Stimulated activated CD4-positive, alpha-beta T cell treated with anti-CD3 and anti-CD28 coated beads, Interleukin-1b, Interleukin-23, amount 100 ng/mL, for 1 hour (primary cell): ENCODE measurements around the gene CNKSR1.
"Not testable (repeated sequence)": the region's sequence is repeated elsewhere in the genome, so short reads cannot be mapped to it uniquely, and the experiment has no call there.

Source experiments
- DNase-seq, 2 donors: peaks; one replicate each; pipeline ENCODE4 v3.0.0-alpha.2; 2020; ENCODE audit warnings: low read depth in 2 of 2

The CNKSR1 gene

DNA sequence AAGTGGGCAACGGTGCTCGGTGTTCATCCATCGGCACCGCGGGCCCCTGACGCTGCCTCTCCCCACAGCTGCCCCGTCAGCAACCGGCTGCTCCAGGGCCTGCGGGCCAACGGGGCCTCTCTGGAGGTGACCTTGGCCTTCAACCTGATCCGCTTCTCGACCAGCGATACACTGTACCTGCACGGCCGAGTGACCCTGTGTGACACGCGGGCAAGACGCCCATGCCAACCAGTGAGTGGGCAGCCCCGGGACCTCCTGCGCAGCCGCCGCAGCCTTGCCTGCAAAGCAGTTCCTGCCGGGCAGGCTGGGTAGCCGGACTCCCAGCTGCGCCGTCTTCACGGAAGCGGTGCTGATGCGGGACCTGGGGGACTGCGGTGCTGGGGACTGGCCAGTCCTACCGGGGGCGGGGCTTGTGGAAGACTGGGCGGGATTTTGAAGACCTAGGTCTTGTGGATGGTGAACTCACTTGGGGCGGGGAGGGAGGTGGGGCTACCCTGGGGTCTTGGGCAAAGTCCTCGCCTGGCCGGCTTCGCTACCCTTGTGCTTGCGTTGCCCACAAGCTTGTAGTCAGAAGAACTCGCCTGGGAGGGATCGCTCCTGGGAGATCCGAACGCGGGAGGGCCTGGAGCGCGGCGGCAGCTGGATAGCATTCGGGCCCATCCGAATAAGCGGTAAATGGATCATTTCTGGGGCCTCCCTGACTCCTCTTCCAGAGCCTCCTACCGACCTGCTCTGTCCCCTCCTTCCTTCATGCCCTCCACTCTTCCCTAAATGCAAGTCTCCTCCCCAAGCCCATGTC is 47.9 kb downstream of the CNKSR1 start:
- no peak for DNase-seq

DNA sequence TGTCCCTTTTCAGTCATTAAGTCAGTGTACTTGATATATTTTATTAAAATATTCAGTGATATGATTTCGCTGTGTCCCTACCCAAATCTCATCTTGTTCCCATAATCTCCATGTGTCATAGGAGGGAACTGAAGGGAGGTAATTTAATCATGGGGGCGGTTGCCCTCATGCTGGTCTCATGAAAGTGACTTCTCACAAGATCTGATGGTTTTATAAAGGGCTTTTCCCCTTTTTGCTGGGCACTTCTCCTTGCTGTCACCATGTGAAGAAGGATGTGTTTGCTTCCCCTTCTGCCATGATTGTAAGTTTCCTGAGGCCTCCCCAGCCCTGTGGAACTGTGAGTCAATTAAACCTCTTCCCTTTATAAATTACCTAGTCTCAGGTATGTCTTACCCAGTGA is 53.4 kb downstream of the CNKSR1 start:
- not testable (repeated sequence) for DNase-seq

DNA sequence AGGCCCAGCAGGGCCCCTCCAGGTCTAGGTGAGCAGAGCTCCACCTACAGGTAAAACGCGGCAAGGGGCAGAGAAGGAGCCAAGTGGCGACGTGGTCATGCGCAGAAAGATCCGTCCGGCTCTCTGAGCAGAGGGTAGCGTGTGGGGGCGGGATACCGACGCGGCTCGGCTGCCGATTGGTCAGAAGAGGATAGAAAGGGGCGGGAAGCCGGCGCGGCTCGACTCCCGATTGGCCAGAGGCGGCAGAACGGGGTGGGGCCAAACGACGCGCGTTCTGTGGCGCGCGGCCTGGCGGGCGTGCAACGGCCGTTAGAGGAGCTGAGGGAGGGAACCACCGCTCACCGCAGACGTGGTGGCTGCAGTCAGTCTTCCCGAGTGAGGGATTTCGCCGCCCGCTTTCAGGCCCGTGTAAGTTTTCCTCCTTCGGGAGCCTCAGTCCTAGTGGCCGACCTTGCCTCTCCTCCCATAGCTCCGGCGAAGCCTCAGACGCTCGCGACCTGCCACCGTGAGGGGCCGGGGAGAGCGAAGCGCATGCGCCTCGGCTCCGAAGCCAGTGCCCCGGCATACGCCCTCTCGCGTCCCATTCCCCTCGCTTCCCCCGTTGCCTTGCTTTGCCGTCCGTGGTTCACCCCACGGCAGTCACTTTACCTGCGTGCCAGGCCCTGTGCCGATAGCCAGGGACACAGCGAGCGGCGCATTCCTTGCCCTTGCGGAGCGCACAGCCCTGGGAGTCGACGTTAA is 56.8 kb downstream of the CNKSR1 start, which contains the start of gene CEP85:
TSS of gene CEP85 (plus strand) at position 298 of the 741 bp plus-strand sequence. CDS start 5,584 bp downstream, outside the sequence.
- DNase-seq = peak; percentile 94 to 98

DNA sequence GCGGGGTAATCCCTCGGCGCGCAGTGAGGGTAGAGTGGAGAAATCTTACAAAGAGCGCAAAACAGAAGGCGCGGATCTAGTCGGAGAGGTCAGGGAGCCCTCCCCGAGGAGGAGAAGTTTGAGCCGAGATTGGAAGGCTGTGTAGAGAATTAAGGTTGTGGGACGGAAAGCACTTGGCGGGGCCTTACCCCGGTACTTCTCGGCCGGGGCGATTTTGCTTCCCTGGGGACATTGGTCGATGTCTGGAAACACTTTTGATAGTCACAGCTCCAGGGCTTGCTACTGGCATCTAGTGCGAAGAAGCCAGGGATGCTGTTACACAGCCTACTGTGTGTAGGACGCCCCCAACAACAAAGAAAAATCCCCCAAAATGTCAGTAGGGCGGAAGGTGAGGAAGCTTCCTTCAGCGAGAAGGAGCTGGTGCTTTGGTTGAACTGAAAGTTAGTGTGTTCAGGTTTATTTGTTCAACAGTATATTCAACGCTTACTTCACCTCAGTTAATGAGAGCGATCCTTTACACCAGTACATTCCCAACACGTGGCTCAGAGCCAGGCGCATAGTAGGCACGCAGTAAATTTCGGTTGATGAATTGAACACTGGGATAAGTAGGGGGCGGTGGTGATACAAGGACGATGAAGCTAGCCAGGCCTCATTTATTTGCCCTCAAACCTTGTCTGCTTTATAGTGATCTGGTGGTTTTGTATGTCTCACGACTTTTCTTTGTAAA is 57.5 kb downstream of the CNKSR1 start:
- no peak for DNase-seq

GRCh38 chr1:26237230-26237966 is 60.1 kb downstream of the CNKSR1 start:
- no peak for DNase-seq
